HEK293T (cell line): Measurements from ENCODE around the gene TUG1.

ENCODE experiments used
- SP1 ChIP-seq: fragments of 450-650 bp; IDR thresholded peaks from 2 replicates; pipeline ENCODE4 v1.6.1; 2017
- ZNF384 ChIP-seq: fragments of 450-650 bp; IDR thresholded peaks from 2 replicates; pipeline ENCODE4 v1.6.1; 2016

DNA sequence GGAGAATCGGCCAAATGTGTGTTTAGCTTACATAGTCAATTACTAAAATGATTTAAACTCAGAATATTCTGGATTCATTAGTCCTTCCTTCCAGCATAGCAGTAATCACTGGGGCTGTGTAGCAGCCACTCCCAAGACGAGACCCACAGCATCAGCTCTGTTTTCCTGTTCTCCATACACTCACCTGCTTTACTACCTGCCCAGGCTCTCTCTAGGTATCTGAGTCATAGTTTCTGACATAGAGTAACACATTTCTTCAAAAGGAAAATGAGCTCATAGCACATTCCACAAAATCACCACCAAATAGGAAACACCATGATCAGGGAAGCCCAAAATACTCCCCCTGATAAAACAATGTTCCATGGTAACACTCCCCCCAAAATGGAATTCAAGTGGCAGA lies 23.4 kb upstream of the TUG1 start:
- TF ChIP-seq SP1 (no peak), ZNF384 (no peak)
